Trophoblast cell (in vitro differentiated cells and primary cell): ENCODE data around the gene AKAP12.

Experiments
- DNase-seq, 2 donors: peaks; one replicate each; pipeline ENCODE4 v3.0.0-alpha.2; 2016
- H2AFZ ChIP-seq: 2 replicates; pipeline ENCODE4 v1.6.1; 2013; ENCODE audit warnings: low read length, moderate library complexity, mild to moderate bottlenecking; ENCODE audit not compliant: insufficient read depth, poor library complexity
- H2AK5ac ChIP-seq: 2 replicates; pipeline ENCODE4 v1.6.1; 2013; ENCODE audit warnings: mild to moderate bottlenecking, low read length
- H2BK120ac ChIP-seq: 2 replicates; pipeline ENCODE4 v1.6.1; 2013; ENCODE audit warnings: low read length, mild to moderate bottlenecking, moderate library complexity; ENCODE audit not compliant: insufficient read depth, poor library complexity
- H2BK12ac ChIP-seq: 2 replicates; pipeline ENCODE4 v1.6.1; 2013; ENCODE audit warnings: mild to moderate bottlenecking, low read length, moderate library complexity
- H2BK5ac ChIP-seq: 2 replicates; pipeline ENCODE4 v1.6.1; 2013; ENCODE audit warnings: low read length, low read depth, moderate library complexity, mild to moderate bottlenecking; ENCODE audit not compliant: poor library complexity
- H3K14ac ChIP-seq: 2 replicates; pipeline ENCODE4 v1.6.1; 2013; ENCODE audit warnings: mild to moderate bottlenecking, low read length
- H3K18ac ChIP-seq: 2 replicates; pipeline ENCODE4 v1.6.1; 2013; ENCODE audit warnings: mild to moderate bottlenecking, low read length
- H3K23ac ChIP-seq: 2 replicates; pipeline ENCODE4 v1.6.1; 2013; ENCODE audit warnings: low read length
- H3K27ac ChIP-seq: 2 replicates; pipeline ENCODE4 v1.5.1; 2013; ENCODE audit warnings: low read depth, mild to moderate bottlenecking, inconsistent platforms, low read length, moderate library complexity
- H3K27me3 ChIP-seq: 2 replicates; pipeline ENCODE4 v1.6.1; 2013; ENCODE audit warnings: inconsistent platforms, mild to moderate bottlenecking, low read length, moderate library complexity; ENCODE audit not compliant: insufficient read depth
- H3K36me3 ChIP-seq, 2 experiments: 1 replicate in 1 of 2; 2 replicates in 1 of 2; pipeline ENCODE4 v1.6.1; 2013; ENCODE audit warnings: low read length in 2 of 2, mild to moderate bottlenecking in 2 of 2, moderate library complexity in 1 of 2; ENCODE audit not compliant: insufficient read depth in 2 of 2, control insufficient read depth in 1 of 2
- H3K4ac ChIP-seq: 2 replicates; pipeline ENCODE4 v1.6.1; 2013; ENCODE audit warnings: low read depth, mild to moderate bottlenecking, low read length, moderate library complexity
- H3K4me1 ChIP-seq, 2 experiments: 1 replicate in 1 of 2; 2 replicates in 1 of 2; pipeline ENCODE4 v1.6.1; 2013; ENCODE audit warnings: low read length in 2 of 2, mild to moderate bottlenecking in 2 of 2, moderate library complexity in 1 of 2; ENCODE audit not compliant: insufficient read depth in 2 of 2, control insufficient read depth in 1 of 2
- H3K4me2 ChIP-seq: 2 replicates; pipeline ENCODE4 v1.6.1; 2013; ENCODE audit warnings: inconsistent platforms, mild to moderate bottlenecking, low read length, moderate library complexity
- H3K4me3 ChIP-seq: 2 replicates; pipeline ENCODE4 v1.5.1; 2013; ENCODE audit warnings: mild to moderate bottlenecking, low read depth, low read length, inconsistent platforms
- H3K79me1 ChIP-seq: one replicate; pipeline ENCODE4 v1.6.1; 2013; ENCODE audit warnings: low read length
- H3K79me2 ChIP-seq: 2 replicates; pipeline ENCODE4 v1.6.1; 2013; ENCODE audit warnings: low read length, mild to moderate bottlenecking; ENCODE audit not compliant: control insufficient read depth, insufficient read depth, poor library complexity
- H3K9ac ChIP-seq: 2 replicates; pipeline ENCODE4 v1.6.1; 2013; ENCODE audit warnings: mild to moderate bottlenecking, low read length
- H3K9me3 ChIP-seq: 2 replicates; pipeline ENCODE4 v1.6.1; 2013; ENCODE audit warnings: low read depth, mild to moderate bottlenecking, control low read depth, inconsistent platforms, low read length; ENCODE audit not compliant: insufficient read depth
- H4K12ac ChIP-seq: 2 replicates; pipeline ENCODE4 v1.6.1; 2013; ENCODE audit warnings: low read depth, mild to moderate bottlenecking, low read length, moderate library complexity
- H4K8ac ChIP-seq: 2 replicates; pipeline ENCODE4 v1.6.1; 2013; ENCODE audit warnings: low read depth, mild to moderate bottlenecking, low read length, moderate library complexity
- H4K91ac ChIP-seq: one replicate; pipeline ENCODE4 v1.6.1; 2013; ENCODE audit warnings: low read depth, mild to moderate bottlenecking, low read length, moderate library complexity
- WGBS: extraction: QIAGEN DNeasy Blood & Tissue Kit; methylation state at CpG from one replicate; pipeline ENCODE4 v1.1.7; 2013; ENCODE audit warnings: missing lambda C conversion rate; ENCODE audit not compliant: insufficient read length, insufficient coverage; ENCODE audit errors: extremely low coverage; 5-methylcytosine and 5-hydroxymethylcytosine counted together

AKAP12 gene

GRCh38 chr6:151365233-151365632 is 125.5 kb downstream of the AKAP12 start:
- Histone ChIP-seq H2AFZ (no peak overlapping the region), H3K4ac (no peak overlapping the region), H2BK12ac (no peak overlapping the region), H3K18ac (no peak overlapping the region), H3K27me3 (no peaks in the 10 kb centered on the region), H4K91ac (no peak overlapping the region), H4K8ac (no peak overlapping the region), H3K9me3 (no peaks in the 10 kb centered on the region), H2BK120ac (no peak overlapping the region), H2AK5ac (no peak overlapping the region), H3K9ac (no peak overlapping the region), H3K14ac (no peak overlapping the region), H3K4me1 (no peaks in the 10 kb centered on the region), H3K4me2 (no peak overlapping the region), H2BK5ac (no peak overlapping the region), H3K79me2 (no peaks in the 10 kb centered on the region), H3K36me3 (peaks cover 17 to 20% of the 10 kb centered on the region in 2 experiments), H4K12ac (no peak overlapping the region), H3K4me3 (no peak overlapping the region), H3K79me1 (no peaks in the 10 kb centered on the region), H3K27ac (no peak overlapping the region), H3K23ac (no peak overlapping the region)
- WGBS, result no CpG with 5 or more reads among the region's 6 CpGs
- no peak for DNase-seq

- H2BK5ac ChIP-seq, result no peak overlapping the region
- no peak overlapping the region for H3K4me3 ChIP-seq
- no peak overlapping the region for H4K8ac ChIP-seq
- peaks cover 3 to 6% of the 10 kb centered on the region in 2 experiments for H3K4me1 ChIP-seq
- H3K9me3 ChIP-seq, result no peaks in the 10 kb centered on the region
- DNase-seq, result peak in 1 of 2 donors; percentile 47
- no peak overlapping the region for H2BK12ac ChIP-seq
- no peak overlapping the region for H3K23ac ChIP-seq
- no peak overlapping the region for H2AFZ ChIP-seq
- no peaks in the 10 kb centered on the region for H3K27me3 ChIP-seq
- peaks cover 19 to 26% of the 10 kb centered on the region in 2 experiments for H3K36me3 ChIP-seq
- no peak overlapping the region for H3K9ac ChIP-seq
- no peaks in the 10 kb centered on the region for H3K79me1 ChIP-seq
- no CpG with 5 or more reads among the region's 6 CpGs for WGBS
- no peak overlapping the region for H3K18ac ChIP-seq
- no peak overlapping the region for H4K12ac ChIP-seq
- no peak overlapping the region for H2AK5ac ChIP-seq
- H3K27ac ChIP-seq, result no peak overlapping the region
- H3K4me2 ChIP-seq, result no peak overlapping the region
- no peak overlapping the region for H3K4ac ChIP-seq
- no peaks in the 10 kb centered on the region for H3K79me2 ChIP-seq
- H3K14ac ChIP-seq, result no peak overlapping the region
- H2BK120ac ChIP-seq, result no peak overlapping the region
- H4K91ac ChIP-seq, result no peak overlapping the region
These were observed 130.8 kb downstream of the AKAP12 start for GRCh38 chr6:151370509-151371078.

GRCh38 chr6:151372164-151372563 is 132.4 kb downstream of the AKAP12 start:
- H3K23ac ChIP-seq, result no peak overlapping the region
- H4K8ac ChIP-seq, result no peak overlapping the region
- no peak overlapping the region for H3K4me3 ChIP-seq

GRCh38 chr6:151374036-151374683 is 134.4 kb downstream of the AKAP12 start:
- no peaks in the 10 kb centered on the region for H3K79me2 ChIP-seq
- no peaks in the 10 kb centered on the region for H3K79me1 ChIP-seq
- H4K91ac ChIP-seq, result no peak overlapping the region
- H3K4ac ChIP-seq, result peak overlapping the region; percentile 35
- no peak overlapping the region for H2BK5ac ChIP-seq
- no peak overlapping the region for H4K12ac ChIP-seq
- DNase-seq, result no peak
- peaks cover 8 to 13% of the 10 kb centered on the region in 2 experiments for H3K36me3 ChIP-seq
- H3K27ac ChIP-seq, result no peak overlapping the region
- no peak overlapping the region for H2AK5ac ChIP-seq
- H2BK120ac ChIP-seq, result no peak overlapping the region
- no peak overlapping the region for H3K18ac ChIP-seq
- no peak overlapping the region for H3K14ac ChIP-seq
- peaks cover 3 to 6% of the 10 kb centered on the region in 2 experiments for H3K4me1 ChIP-seq
- no peak overlapping the region for H4K8ac ChIP-seq
- WGBS, result no CpG with 5 or more reads among the region's 5 CpGs
- H3K23ac ChIP-seq, result no peak overlapping the region
- H3K9ac ChIP-seq, result no peak overlapping the region
- H3K27me3 ChIP-seq, result no peaks in the 10 kb centered on the region
- H3K4me2 ChIP-seq, result no peak overlapping the region
- no peak overlapping the region for H3K4me3 ChIP-seq
- H2AFZ ChIP-seq, result peak overlapping the region; percentile 59
- H2BK12ac ChIP-seq, result peak overlapping the region; percentile 17
- H3K9me3 ChIP-seq, result no peaks in the 10 kb centered on the region

More at GRCh38 chr6:151372164-151372563, 132.4 kb downstream of the AKAP12 start:
- Histone ChIP-seq H3K79me1 (no peaks in the 10 kb centered on the region), H4K91ac (no peak overlapping the region), H2BK5ac (no peak overlapping the region), H3K9me3 (no peaks in the 10 kb centered on the region), H2BK12ac (no peak overlapping the region), H3K14ac (no peak overlapping the region), H3K9ac (no peak overlapping the region), H3K4me2 (no peak overlapping the region), H3K27me3 (no peaks in the 10 kb centered on the region), H2AFZ (no peak overlapping the region), H3K36me3 (peaks cover 8 to 15% of the 10 kb centered on the region in 2 experiments), H4K12ac (no peak overlapping the region), H3K18ac (no peak overlapping the region), H2BK120ac (no peak overlapping the region), H2AK5ac (no peak overlapping the region), H3K79me2 (no peaks in the 10 kb centered on the region), H3K4ac (no peak overlapping the region), H3K4me1 (peaks cover 3 to 6% of the 10 kb centered on the region in 2 experiments), H3K27ac (no peak overlapping the region)
- no CpG with 5 or more reads among the region's 5 CpGs for WGBS
- no peak for DNase-seq
